ENCODE results near the gene CBR1.

Gene CBR1

GRCh38 chr21:36069713-36070583, at the start of gene CBR1:
CBR1 (plus strand) TSS chr21:36070024; CDS start chr21:36070116, 92 bp downstream.
- peak; percentile 90 for DNase-seq (ENCODE audit: low spot score)

GRCh38 chr21:36021251-36021837, 48.5 kb upstream of the CBR1 start:
- DNase-seq (ENCODE audit: low spot score) = no peak

- no peak for DNase-seq (ENCODE audit: low spot score)
Observed at GRCh38 chr21:36022427-36023091, 47.3 kb upstream of the CBR1 start.

- no peak for DNase-seq (ENCODE audit: low spot score)
Observed at GRCh38 chr21:36023092-36023480, 46.7 kb upstream of the CBR1 start.

GRCh38 chr21:36024782-36025181, 45.0 kb upstream of the CBR1 start:
- no peak for DNase-seq (ENCODE audit: low spot score)

- DNase-seq (ENCODE audit: low spot score) = no peak
Observed at GRCh38 chr21:36027347-36027746, 42.5 kb upstream of the CBR1 start.

- peak; percentile 76 for DNase-seq (ENCODE audit: low spot score)
Observed at GRCh38 chr21:36028127-36029069, 41.4 kb upstream of the CBR1 start.

- DNase-seq (ENCODE audit: low spot score) = no peak
Observed at GRCh38 chr21:36029309-36029708, 40.5 kb upstream of the CBR1 start.

- DNase-seq (ENCODE audit: low spot score) = no peak
Observed at GRCh38 chr21:36030581-36031189, 39.1 kb upstream of the CBR1 start.

- DNase-seq (ENCODE audit: low spot score) = no peak
Observed at GRCh38 chr21:36032647-36033406, 37.0 kb upstream of the CBR1 start.

GRCh38 chr21:36034211-36034913, 35.5 kb upstream of the CBR1 start:
- no peak for DNase-seq (ENCODE audit: low spot score)

- no peak for DNase-seq (ENCODE audit: low spot score)
Observed at GRCh38 chr21:36035381-36035791, 34.4 kb upstream of the CBR1 start.

- DNase-seq (ENCODE audit: low spot score) = no peak
Observed at GRCh38 chr21:36038701-36039497, 30.9 kb upstream of the CBR1 start.

GRCh38 chr21:36039861-36040260, 30.0 kb upstream of the CBR1 start:
- DNase-seq (ENCODE audit: low spot score) = no peak

GRCh38 chr21:36040389-36040788, 29.4 kb upstream of the CBR1 start:
- no peak for DNase-seq (ENCODE audit: low spot score)

GRCh38 chr21:36041910-36042309, 27.9 kb upstream of the CBR1 start:
- no peak for DNase-seq (ENCODE audit: low spot score)

- no peak for DNase-seq (ENCODE audit: low spot score)
Observed at GRCh38 chr21:36044056-36044455, 25.8 kb upstream of the CBR1 start.

GRCh38 chr21:36045993-36046392, 23.8 kb upstream of the CBR1 start:
- no peak for DNase-seq (ENCODE audit: low spot score)

GRCh38 chr21:36047139-36047538, 22.7 kb upstream of the CBR1 start:
- no peak for DNase-seq (ENCODE audit: low spot score)
